ENCODE data around the gene ADAMTS6. TPM values are rescaled to one million over a fixed set of nuclear protein-coding genes. Genes with fewer than 3 reads are reported as not detected.

The ADAMTS6 gene
- total and polyA plus RNA-seq, 2 donors (not counting 1 experiment from before 2014, with no cell fraction given), result 3.6 to 12.3 TPM

- Mint-ChIP-seq H3K9me3 (ENCODE audit: insufficient read depth) (peaks cover 12% of the 10 kb centered on the region), H3K4me1 (no peaks in the 10 kb centered on the region), H3K27ac (no peak overlapping the region), H3K27me3 (no peaks in the 10 kb centered on the region), H3K4me3 (no peak overlapping the region)
- H3K27me3 ChIP-seq (replicated peaks in 1 of 4; ENCODE audit: control extremely low read depth in 1 of 4, control insufficient read depth in 3 of 4, insufficient read depth in 4 of 4, low read length in 3 of 4), result no peaks in the 10 kb centered on the region
- POLR2A ChIA-PET, result no interaction called here
- CTCF ChIA-PET, result interaction anchor here (1.4 kb wide), 1 partner anchor 145 kb away, joined by 5 read pairs; no protein-coding TSS in a partner anchor
- ATAC-seq (ENCODE audit: low read depth), result no peak
- H3K27ac ChIP-seq (ENCODE audit: low read length in 2 of 2), result no peak overlapping the region
- H3K9ac ChIP-seq (ENCODE audit: low read length), result no peak overlapping the region
- H3K36me3 ChIP-seq (replicated peaks in 1 of 2; ENCODE audit: control extremely low read depth in 1 of 2, control insufficient read depth in 1 of 2, extremely low read depth in 1 of 2, insufficient read depth in 2 of 2, low read length in 1 of 2), result no peaks in the 10 kb centered on the region
- H3K4me1 ChIP-seq (ENCODE audit: control insufficient read depth in 2 of 2, insufficient read depth in 2 of 2, low read length in 2 of 2), result no peaks in the 10 kb centered on the region
- no peaks in the 10 kb centered on the region for H3K79me2 ChIP-seq (ENCODE audit: control insufficient read depth, insufficient read depth, low read length)
- H3K4me3 ChIP-seq (ENCODE audit: control extremely low read depth in 1 of 5, extremely low read depth in 1 of 5, insufficient read depth in 1 of 5, low read depth in 2 of 5, low read length in 4 of 5), result no peak overlapping the region
- TF ChIP-seq CTCF (IDR thresholded peaks at IDR 0.05) (no peak), EZH2 (IDR thresholded peaks at IDR 0.05; ENCODE audit: borderline replicate concordance, insufficient read depth, low read depth, low read length, poor library complexity, severe bottlenecking) (no peak)
- no peaks in the 10 kb centered on the region for H4K20me1 ChIP-seq (ENCODE audit: control insufficient read depth, insufficient read depth, low read length, poor library complexity, severe bottlenecking)
- WGBS (ENCODE audit: insufficient coverage), result 90% methylated on average over 3 of the region's 3 CpGs
- intact Hi-C loops (cut with micrococcal nuclease), result no loop called here
- H3K4me2 ChIP-seq (replicated peaks; ENCODE audit: low read depth, low read length, poor library complexity, severe bottlenecking), result no peak overlapping the region
- H3K9me3 ChIP-seq (ENCODE audit: control extremely low read depth in 1 of 3, control insufficient read depth in 2 of 3, insufficient read depth in 1 of 3, low read length in 2 of 3), result peaks cover 1 to 11% (median 9%) of the 10 kb centered on the region in 3 donors
- DNase-seq, result no peak
- no peak overlapping the region for H2AFZ ChIP-seq (ENCODE audit: insufficient read depth, low read depth, low read length, poor library complexity, severe bottlenecking)
Measured at GRCh38 chr5:65338606-65339151, 143.0 kb downstream of the ADAMTS6 start.

GRCh38 chr5:65334077-65334476, 147.6 kb downstream of the ADAMTS6 start:
- no peak overlapping the region for H2AFZ ChIP-seq (ENCODE audit: insufficient read depth, low read depth, low read length, poor library complexity, severe bottlenecking)
- no peak for ATAC-seq (ENCODE audit: low read depth)
- no peak overlapping the region for H3K27ac ChIP-seq (ENCODE audit: low read length in 2 of 2)
- no peaks in the 10 kb centered on the region for H3K4me1 ChIP-seq (ENCODE audit: control insufficient read depth in 2 of 2, insufficient read depth in 2 of 2, low read length in 2 of 2)
- ChIA-PET CTCF (no interaction called here), POLR2A (no interaction called here)
- Mint-ChIP-seq H3K27me3 (no peaks in the 10 kb centered on the region), H3K27ac (no peak overlapping the region), H3K9me3 (ENCODE audit: insufficient read depth) (no peaks in the 10 kb centered on the region), H3K4me3 (no peak overlapping the region), H3K4me1 (no peaks in the 10 kb centered on the region)
- H4K20me1 ChIP-seq (ENCODE audit: control insufficient read depth, insufficient read depth, low read length, poor library complexity, severe bottlenecking), result no peaks in the 10 kb centered on the region
- no peaks in the 10 kb centered on the region for H3K27me3 ChIP-seq (replicated peaks in 1 of 4; ENCODE audit: control extremely low read depth in 1 of 4, control insufficient read depth in 3 of 4, insufficient read depth in 4 of 4, low read length in 3 of 4)
- peaks cover 0 to 8% (median 0%) of the 10 kb centered on the region in 3 donors for H3K9me3 ChIP-seq (ENCODE audit: control extremely low read depth in 1 of 3, control insufficient read depth in 2 of 3, insufficient read depth in 1 of 3, low read length in 2 of 3)
- intact Hi-C loops (cut with micrococcal nuclease), result no loop called here
- no peak overlapping the region for H3K9ac ChIP-seq (ENCODE audit: low read length)
- no peak overlapping the region for H3K4me2 ChIP-seq (replicated peaks; ENCODE audit: low read depth, low read length, poor library complexity, severe bottlenecking)
- no peak for DNase-seq
- TF ChIP-seq EZH2 (IDR thresholded peaks at IDR 0.05; ENCODE audit: borderline replicate concordance, insufficient read depth, low read depth, low read length, poor library complexity, severe bottlenecking) (no peak), CTCF (IDR thresholded peaks at IDR 0.05) (no peak)
- WGBS (ENCODE audit: insufficient coverage), result no CpG with 5 or more reads among the region's 4 CpGs
- H3K36me3 ChIP-seq (replicated peaks in 1 of 2; ENCODE audit: control extremely low read depth in 1 of 2, control insufficient read depth in 1 of 2, extremely low read depth in 1 of 2, insufficient read depth in 2 of 2, low read length in 1 of 2), result no peaks in the 10 kb centered on the region
- H3K4me3 ChIP-seq (ENCODE audit: control extremely low read depth in 1 of 5, extremely low read depth in 1 of 5, insufficient read depth in 1 of 5, low read depth in 2 of 5, low read length in 4 of 5), result no peak overlapping the region
- H3K79me2 ChIP-seq (ENCODE audit: control insufficient read depth, insufficient read depth, low read length), result no peaks in the 10 kb centered on the region
